ENCODE data around the gene APBA3. TPM values are rescaled to one million over a fixed set of nuclear protein-coding genes. Genes with fewer than 3 reads are reported as not detected.

Gene APBA3
- total RNA-seq, 3 donors from 2014 or later = 18.9 to 23.0 (median 19.2) TPM

DNA sequence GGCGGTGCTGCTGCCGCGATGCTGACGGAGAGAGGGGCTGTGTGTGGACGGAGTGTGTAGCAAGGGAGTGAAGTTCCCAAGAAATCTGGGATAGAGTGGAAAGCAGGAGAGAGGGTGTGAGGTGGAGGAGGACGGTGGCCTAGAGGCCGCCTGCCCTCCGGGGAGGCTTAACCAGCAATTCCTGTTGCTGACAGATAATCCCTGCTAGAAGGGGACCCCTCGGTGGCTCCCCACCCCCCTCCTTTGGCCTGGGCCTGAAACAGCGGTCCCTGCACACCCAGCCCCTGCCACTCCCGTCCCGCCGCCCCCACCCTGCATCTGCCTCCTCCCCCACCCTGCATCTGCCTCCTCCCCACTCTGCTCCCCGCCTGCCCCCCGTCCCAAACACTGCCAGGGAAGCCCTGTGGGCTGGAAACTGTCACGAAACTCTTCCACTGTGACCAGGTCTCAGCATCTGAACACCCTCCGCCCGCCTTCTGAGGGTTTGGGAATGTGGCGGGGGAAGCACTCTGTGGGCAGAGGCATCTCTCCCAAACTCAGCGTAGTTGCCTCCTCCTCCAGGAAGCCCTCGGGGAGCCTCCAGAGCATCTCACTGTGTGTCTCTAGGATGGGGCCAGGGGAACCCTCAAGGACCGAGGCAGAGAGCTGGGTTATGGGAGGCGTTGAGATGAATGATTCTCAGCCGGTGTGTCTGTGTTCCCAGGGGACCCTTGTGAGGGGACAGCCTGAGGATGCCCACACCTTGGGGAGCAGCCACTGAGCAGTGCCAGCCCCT is 41.8 kb upstream of the APBA3 start:
- no peak for TF ChIP-seq CTCF (IDR thresholded peaks at IDR 0.05)
- DNase-seq = no peak
- H3K4me1 ChIP-seq (ENCODE audit: low read depth) = no peaks in the 10 kb centered on the region
- no peak overlapping the region for H3K4me3 ChIP-seq
- intact Hi-C loops (cut with DNase I, micrococcal nuclease) = no loop called here
- H3K36me3 ChIP-seq (ENCODE audit: low read depth) = no peaks in the 10 kb centered on the region
- no peak for ATAC-seq
- no peaks in the 10 kb centered on the region for H3K9me3 ChIP-seq

DNA sequence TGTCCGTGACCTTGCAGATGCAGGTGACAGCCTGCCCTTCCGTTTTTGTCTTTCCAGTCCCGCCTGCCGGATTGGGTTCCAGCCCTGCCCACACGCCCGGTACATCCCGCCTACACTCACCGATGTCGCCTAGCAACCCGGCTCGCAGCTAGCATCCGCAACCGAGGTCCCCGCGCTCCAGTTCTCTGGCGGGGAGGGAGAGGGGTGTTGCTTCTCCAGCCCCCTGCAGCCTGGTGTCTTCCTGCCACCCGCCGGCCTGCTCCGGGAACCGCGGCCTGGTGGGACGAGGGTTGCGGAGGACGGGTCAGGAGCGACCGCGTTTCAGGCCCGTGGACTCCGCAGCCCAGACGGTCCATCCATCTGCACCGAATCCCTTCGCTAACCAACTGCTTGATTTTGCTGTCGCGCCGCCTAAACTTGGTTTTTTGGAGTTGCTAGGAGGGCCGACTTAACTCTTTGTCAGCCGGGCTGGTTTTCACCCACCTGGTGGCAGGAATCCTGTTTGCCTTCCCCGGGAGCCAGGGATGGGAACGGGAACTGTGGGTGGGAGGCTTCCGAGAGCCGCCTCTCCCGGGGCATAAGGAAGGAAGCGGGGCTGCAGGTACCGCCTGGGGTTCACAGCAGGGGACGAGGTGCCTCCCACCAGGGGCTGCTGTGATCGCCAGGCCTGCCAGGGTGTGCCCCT is 40.1 kb upstream of the APBA3 start:
- Histone ChIP-seq H3K4me1 (ENCODE audit: low read depth) (no peaks in the 10 kb centered on the region), H3K36me3 (ENCODE audit: low read depth) (no peaks in the 10 kb centered on the region), H3K9me3 (no peaks in the 10 kb centered on the region), H3K4me3 (no peak overlapping the region)
- peak; percentile 24 to 77 (median 55) for DNase-seq
- intact Hi-C loops (cut with DNase I, micrococcal nuclease) = no loop called here
- TF ChIP-seq CTCF (IDR thresholded peaks at IDR 0.05) = no peak
- ATAC-seq = peak; percentile 65

DNA sequence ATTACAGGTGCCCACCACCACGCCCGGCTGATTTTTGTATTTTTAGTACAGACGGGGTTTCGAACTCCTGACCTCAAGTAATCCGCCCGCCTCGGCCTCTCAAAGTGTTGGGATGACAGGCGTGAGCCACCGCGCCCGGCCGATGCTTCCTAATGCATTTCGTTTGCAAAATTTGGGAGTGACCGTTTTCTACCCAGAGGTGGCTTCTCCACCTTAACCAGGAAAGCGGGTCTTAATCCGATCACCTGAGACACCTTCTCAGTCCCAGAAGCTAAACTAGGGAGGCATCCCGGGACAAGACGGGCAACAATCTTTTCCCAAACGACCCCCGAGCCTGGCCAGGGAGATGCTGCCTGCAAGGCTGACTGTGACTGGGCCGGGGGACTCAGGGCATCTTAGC is 39.5 kb upstream of the APBA3 start:
- no peak for TF ChIP-seq CTCF (IDR thresholded peaks at IDR 0.05)
- no peak for DNase-seq
- no peak overlapping the region for H3K4me3 ChIP-seq
- H3K36me3 ChIP-seq (ENCODE audit: low read depth) = no peaks in the 10 kb centered on the region
- intact Hi-C loops (cut with DNase I, micrococcal nuclease) = no loop called here
- ATAC-seq = no peak
- H3K9me3 ChIP-seq = no peaks in the 10 kb centered on the region
- H3K4me1 ChIP-seq (ENCODE audit: low read depth) = no peaks in the 10 kb centered on the region

DNA sequence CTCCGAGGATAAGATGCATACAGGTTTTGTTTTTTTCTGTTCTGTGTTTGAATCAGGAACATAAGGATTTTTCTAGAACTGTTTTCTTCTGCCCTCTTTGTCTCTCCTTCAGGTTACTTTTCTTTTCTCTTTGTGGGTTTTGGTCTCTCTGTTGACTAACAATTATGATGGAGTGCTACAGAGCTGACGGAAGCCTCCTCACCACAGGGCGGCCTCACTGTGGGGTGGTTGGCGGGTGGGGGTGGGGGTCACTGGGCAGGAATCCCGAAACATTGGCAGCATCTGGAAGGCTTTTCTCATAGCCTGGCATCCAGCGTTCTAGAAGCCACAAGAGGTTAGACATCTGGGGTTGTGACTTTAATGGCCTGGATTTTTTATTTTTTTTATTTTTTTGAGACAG is 36.6 kb upstream of the APBA3 start:
- Histone ChIP-seq H3K4me3 (no peak overlapping the region), H3K9me3 (no peaks in the 10 kb centered on the region), H3K36me3 (ENCODE audit: low read depth) (no peaks in the 10 kb centered on the region), H3K4me1 (ENCODE audit: low read depth) (no peaks in the 10 kb centered on the region)
- DNase-seq (no peak), ATAC-seq (peak; percentile 56)
- no peak for TF ChIP-seq CTCF (IDR thresholded peaks at IDR 0.05)
- intact Hi-C loops (cut with DNase I, micrococcal nuclease) = no loop called here

DNA sequence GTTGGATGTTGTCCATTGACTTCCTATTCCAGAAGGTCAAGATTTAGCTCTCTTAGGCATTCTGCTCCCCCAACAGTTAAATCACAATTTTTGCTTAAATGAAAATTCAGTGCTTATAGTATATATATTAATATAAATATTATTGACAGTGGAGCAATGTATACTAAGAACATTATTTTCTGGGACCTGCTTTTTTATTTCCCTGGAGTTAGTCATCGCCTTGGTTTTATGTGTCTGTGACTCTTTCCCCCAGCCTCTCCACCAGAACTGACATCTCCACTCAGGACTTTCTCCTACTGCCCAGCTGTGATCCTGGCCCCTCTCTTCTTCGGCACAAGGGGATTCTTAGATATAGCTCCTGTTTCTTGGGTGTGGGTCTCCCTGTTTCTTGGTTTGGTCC is 34.9 kb upstream of the APBA3 start:
- DNase-seq (no peak), ATAC-seq (no peak)
- intact Hi-C loops (cut with DNase I, micrococcal nuclease) = no loop called here
- H3K4me3 ChIP-seq = no peak overlapping the region
- H3K4me1 ChIP-seq (ENCODE audit: low read depth) = no peaks in the 10 kb centered on the region
- no peaks in the 10 kb centered on the region for H3K36me3 ChIP-seq (ENCODE audit: low read depth)
- TF ChIP-seq CTCF (IDR thresholded peaks at IDR 0.05) = no peak
- H3K9me3 ChIP-seq = no peaks in the 10 kb centered on the region

All from mucosa of descending colon (tissue), 3 donors.